Activated CD4-positive, alpha-beta memory T cell treated with anti-CD3 and anti-CD28 coated beads for 36 hours (primary cell): ENCODE measurements around the gene GRIN1. TPM values are rescaled to one million over a fixed set of nuclear protein-coding genes. Genes with fewer than 3 reads are reported as not detected.
A peak's percentile ranks its signal among the peaks of the same experiment; 100 is the strongest.
"Not testable (repeated sequence)": the region's sequence is repeated elsewhere in the genome, so short reads cannot be mapped to it uniquely, and the experiment has no call there.

Experiments
- CTCF ChIA-PET: fragments of 350-600 bp; sonication (Branson Sonifier 250); formaldehyde crosslinking; loops from one replicate; lab custom pipeline; 2021; ENCODE audit warnings: antibody characterized with exemption, inconsistent platforms; lab: Charles Lee
- POLR2A ChIA-PET: fragments of 350-600 bp; sonication (Branson Sonifier 250); formaldehyde crosslinking; loops from one replicate; lab custom pipeline; 2021; ENCODE audit warnings: antibody characterized with exemption; lab: Charles Lee
- DNase-seq: peaks from one replicate; pipeline ENCODE4 v3.0.0-alpha.2; 2020
- H3K27ac Mint-ChIP-seq: one replicate; pipeline ENCODE4 v1.8.0; 2021; ENCODE audit warnings: mixed read lengths
- H3K27me3 Mint-ChIP-seq: one replicate; pipeline ENCODE4 v1.8.0; 2021; ENCODE audit warnings: mixed read lengths
- H3K36me3 Mint-ChIP-seq: one replicate; pipeline ENCODE4 v1.8.0; 2021; ENCODE audit warnings: mixed read lengths
- H3K4me1 Mint-ChIP-seq: one replicate; pipeline ENCODE4 v1.8.0; 2021; ENCODE audit warnings: low read depth, mixed read lengths
- H3K4me3 Mint-ChIP-seq: one replicate; pipeline ENCODE4 v1.8.0; 2021; ENCODE audit warnings: mild to moderate bottlenecking, mixed read lengths
- H3K9me3 Mint-ChIP-seq: one replicate; pipeline ENCODE4 v1.8.0; 2021; ENCODE audit warnings: mixed read lengths
- intact Hi-C: fragments of 100-400 bp; cut with micrococcal nuclease; formaldehyde crosslinking; loops from one replicate; pipeline ENCODE4 v1.15.1; 2023
- total RNA-seq, 2 experiments: library from RNA; stranded (reverse); gene quantifications; one replicate each; pipeline ENCODE4 v1.2.3, GENCODE V29; 2021

Gene GRIN1
- total RNA-seq, 2 experiments from 2014 or later = not detected

- H3K4me1 Mint-ChIP-seq = peaks cover 19% of the 10 kb centered on the region
- H3K36me3 Mint-ChIP-seq, intact Hi-C loops, DNase-seq, H3K9me3 Mint-ChIP-seq, H3K27ac Mint-ChIP-seq, H3K4me3 Mint-ChIP-seq, H3K27me3 Mint-ChIP-seq: not testable (repeated sequence)
- CTCF ChIA-PET = interaction anchor here (0.9 to 2.4 kb wide), 4 partner anchors 27 to 104 kb away, joined by 3 to 5 read pairs (median 4); partner anchors contain the start of gene RNF224
- POLR2A ChIA-PET = interaction anchor here (1.1 kb wide), 1 partner anchor 8 kb away, joined by 3 read pairs; the partner anchor contains the start of gene DPP7
These were observed 16.0 kb upstream of the GRIN1 start for GRCh38 chr9:137122796-137123467.

GRCh38 chr9:137123468-137123837 lies 15.5 kb upstream of the GRIN1 start:
- DNase-seq = no peak
- POLR2A ChIA-PET = interaction anchor here (1.1 kb wide), 1 partner anchor 9 kb away, joined by 3 read pairs; the partner anchor contains the start of gene DPP7
- Mint-ChIP-seq H3K27me3 (no peaks in the 10 kb centered on the region), H3K9me3 (no peaks in the 10 kb centered on the region), H3K36me3 (peaks cover 2% of the 10 kb centered on the region), H3K4me3 (no peak overlapping the region), H3K27ac (no peak overlapping the region), H3K4me1 (peaks cover 23% of the 10 kb centered on the region)
- intact Hi-C loops = no loop called here
- CTCF ChIA-PET = interaction anchor here (1.2 to 2.4 kb wide), 4 partner anchors 28 to 113 kb away, joined by 3 to 5 read pairs (median 4); partner anchors contain the start of gene RNF224

GRCh38 chr9:137123952-137124462 lies 14.9 kb upstream of the GRIN1 start:
- POLR2A ChIA-PET = interaction anchor here (1.1 kb wide), 1 partner anchor 9 kb away, joined by 3 read pairs; the partner anchor contains the start of gene DPP7

GRCh38 chr9:137126786-137127185 lies 12.2 kb upstream of the GRIN1 start:
- H3K4me3 Mint-ChIP-seq = peak overlapping the region; percentile 84
- no peaks in the 10 kb centered on the region for H3K9me3 Mint-ChIP-seq
- ChIA-PET POLR2A (interaction anchor here (1.0 to 1.6 kb wide), 4 partner anchors 61 to 96 kb away, joined by 3 to 14 read pairs (median 4); partner anchors contain the start of genes ANAPC2, RNF208 and SSNA1), CTCF (interaction anchor here (1.4 to 2.1 kb wide), 4 partner anchors 40 to 110 kb away, joined by 3 to 8 read pairs (median 5); partner anchors contain the start of genes ANAPC2, MAN1B1, RNF224 and SSNA1)
- no peak for DNase-seq
- peak overlapping the region; percentile 87 for H3K27ac Mint-ChIP-seq
- H3K4me1 Mint-ChIP-seq = peaks cover 20% of the 10 kb centered on the region
- intact Hi-C loops = loop anchor here (5.0 kb wide), 1 partner anchor 116 kb away; the partner anchor contains the start of gene TUBB4B
- H3K27me3 Mint-ChIP-seq = no peaks in the 10 kb centered on the region
- peaks cover 2% of the 10 kb centered on the region for H3K36me3 Mint-ChIP-seq

More at GRCh38 chr9:137123952-137124462, 14.9 kb upstream of the GRIN1 start:
- intact Hi-C loops, H3K4me3 Mint-ChIP-seq, H3K27ac Mint-ChIP-seq, H3K9me3 Mint-ChIP-seq, DNase-seq, H3K27me3 Mint-ChIP-seq, H3K36me3 Mint-ChIP-seq: not testable (repeated sequence)
- H3K4me1 Mint-ChIP-seq = peaks cover 23% of the 10 kb centered on the region
- CTCF ChIA-PET = interaction anchor here (1.5 kb wide), 2 partner anchors 28 to 113 kb away, joined by 3 to 4 read pairs; no protein-coding TSS in a partner anchor

- ChIA-PET POLR2A (interaction anchor here (0.6 to 4.3 kb wide), 10 partner anchors 12 to 130 kb away, joined by 3 to 26 read pairs (median 4); partner anchors contain the start of genes ANAPC2, RNF208, SSNA1 and TUBB4B), CTCF (interaction anchor here (1.0 to 1.5 kb wide), 8 partner anchors 41 to 109 kb away, joined by 3 to 8 read pairs (median 4); partner anchors contain the start of genes ANAPC2, MAN1B1, RNF224 and SSNA1)
- peak overlapping the region; percentile 87 for H3K27ac Mint-ChIP-seq
- H3K4me3 Mint-ChIP-seq = peak overlapping the region; percentile 84
- intact Hi-C loops = loop anchor here (2.0 to 5.0 kb wide), 2 partner anchors 95 to 115 kb away; partner anchors contain the start of genes RNF208 and TUBB4B
- peak; percentile 50 for DNase-seq
- no peaks in the 10 kb centered on the region for H3K27me3 Mint-ChIP-seq
- H3K9me3 Mint-ChIP-seq = no peaks in the 10 kb centered on the region
- peaks cover 20% of the 10 kb centered on the region for H3K4me1 Mint-ChIP-seq
- H3K36me3 Mint-ChIP-seq = peaks cover 2% of the 10 kb centered on the region
These were observed 11.4 kb upstream of the GRIN1 start for GRCh38 chr9:137127301-137128157.

GRCh38 chr9:137128158-137128861 lies 10.6 kb upstream of the GRIN1 start:
- Mint-ChIP-seq H3K9me3 (no peaks in the 10 kb centered on the region), H3K4me3 (peak overlapping the region; percentile 84), H3K36me3 (peaks cover 2% of the 10 kb centered on the region), H3K27ac (peak overlapping the region; percentile 87), H3K27me3 (peaks cover 2% of the 10 kb centered on the region), H3K4me1 (peaks cover 20% of the 10 kb centered on the region)
- POLR2A ChIA-PET = interaction anchor here (0.6 to 4.3 kb wide), 9 partner anchors 13 to 114 kb away, joined by 3 to 26 read pairs (median 6); partner anchors contain the start of genes ANAPC2, DPP7, RNF208 and SSNA1
- intact Hi-C loops = loop anchor here (2.0 to 5.0 kb wide), 2 partner anchors 94 to 114 kb away; partner anchors contain the start of genes RNF208 and TUBB4B
- peak; percentile 58 for DNase-seq
- CTCF ChIA-PET = interaction anchor here (1.0 to 2.7 kb wide), 10 partner anchors 48 to 109 kb away, joined by 3 to 11 read pairs (median 5); partner anchors contain the start of genes ANAPC2, RNF224 and SSNA1

GRCh38 chr9:137128862-137129455 lies 10.0 kb upstream of the GRIN1 start:
- H3K27ac Mint-ChIP-seq = peak overlapping the region; percentile 87
- intact Hi-C loops = loop anchor here (1.0 to 5.0 kb wide), 5 partner anchors 15 to 113 kb away; partner anchors contain the start of genes DPP7, MAN1B1, RNF208 and TUBB4B
- CTCF ChIA-PET = interaction anchor here (0.6 to 2.7 kb wide), 20 partner anchors 10 to 173 kb away, joined by 3 to 13 read pairs (median 4); partner anchors contain the start of genes ANAPC2, GRIN1, NRARP and SSNA1
- peaks cover 2% of the 10 kb centered on the region for H3K27me3 Mint-ChIP-seq
- POLR2A ChIA-PET = interaction anchor here (1.0 to 4.3 kb wide), 10 partner anchors 14 to 113 kb away, joined by 3 to 26 read pairs (median 9); partner anchors contain the start of genes ANAPC2, DPP7, MAN1B1 and NDOR1
- H3K4me1 Mint-ChIP-seq = peaks cover 20% of the 10 kb centered on the region
- peak; percentile 40 for DNase-seq
- peak overlapping the region; percentile 84 for H3K4me3 Mint-ChIP-seq
- H3K9me3 Mint-ChIP-seq = no peaks in the 10 kb centered on the region
- H3K36me3 Mint-ChIP-seq = peaks cover 2% of the 10 kb centered on the region

- intact Hi-C loops = loop anchor here (1.0 to 5.0 kb wide), 5 partner anchors 15 to 113 kb away; partner anchors contain the start of genes DPP7, MAN1B1, RNF208 and TUBB4B
- ChIA-PET CTCF (interaction anchor here (0.6 to 2.7 kb wide), 21 partner anchors 9 to 172 kb away, joined by 3 to 13 read pairs (median 4); partner anchors contain the start of genes ANAPC2, GRIN1, NRARP and RNF224), POLR2A (interaction anchor here (0.6 to 4.3 kb wide), 12 partner anchors 15 to 113 kb away, joined by 3 to 26 read pairs (median 7); partner anchors contain the start of genes ANAPC2, DPP7, MAN1B1 and NDOR1)
- H3K27me3 Mint-ChIP-seq = peaks cover 2% of the 10 kb centered on the region
- H3K27ac Mint-ChIP-seq = peak overlapping the region; percentile 70
- H3K9me3 Mint-ChIP-seq = no peaks in the 10 kb centered on the region
- H3K4me3 Mint-ChIP-seq = peak overlapping the region; percentile 84
- peaks cover 20% of the 10 kb centered on the region for H3K4me1 Mint-ChIP-seq
- H3K36me3 Mint-ChIP-seq = peaks cover 2% of the 10 kb centered on the region
- peak; percentile 94 for DNase-seq
These were observed 9.3 kb upstream of the GRIN1 start for GRCh38 chr9:137129456-137130175.

GRCh38 chr9:137130176-137130755 lies 8.7 kb upstream of the GRIN1 start:
- intact Hi-C loops = no loop called here
- H3K27ac Mint-ChIP-seq = no peak overlapping the region
- DNase-seq = peak; percentile 16
- peak overlapping the region; percentile 78 for H3K4me3 Mint-ChIP-seq
- H3K9me3 Mint-ChIP-seq = no peaks in the 10 kb centered on the region
- ChIA-PET POLR2A (interaction anchor here (0.6 to 4.3 kb wide), 12 partner anchors 16 to 112 kb away, joined by 3 to 26 read pairs (median 7); partner anchors contain the start of genes ANAPC2, DPP7, MAN1B1 and NDOR1), CTCF (interaction anchor here (1.0 to 2.7 kb wide), 19 partner anchors 9 to 130 kb away, joined by 3 to 13 read pairs (median 5); partner anchors contain the start of genes ANAPC2, GRIN1, RNF224 and SSNA1)
- peaks cover 2% of the 10 kb centered on the region for H3K27me3 Mint-ChIP-seq
- H3K4me1 Mint-ChIP-seq = peaks cover 20% of the 10 kb centered on the region
- H3K36me3 Mint-ChIP-seq = peaks cover 2% of the 10 kb centered on the region
